Measurements from ENCODE around the gene HHIPL2. TPM values are rescaled to one million over a fixed set of nuclear protein-coding genes. Genes with fewer than 3 reads are reported as not detected.

Gene HHIPL2
- total RNA-seq, 4 donors from 2014 or later = 0.63 to 0.83 TPM; not detected in 2

DNA sequence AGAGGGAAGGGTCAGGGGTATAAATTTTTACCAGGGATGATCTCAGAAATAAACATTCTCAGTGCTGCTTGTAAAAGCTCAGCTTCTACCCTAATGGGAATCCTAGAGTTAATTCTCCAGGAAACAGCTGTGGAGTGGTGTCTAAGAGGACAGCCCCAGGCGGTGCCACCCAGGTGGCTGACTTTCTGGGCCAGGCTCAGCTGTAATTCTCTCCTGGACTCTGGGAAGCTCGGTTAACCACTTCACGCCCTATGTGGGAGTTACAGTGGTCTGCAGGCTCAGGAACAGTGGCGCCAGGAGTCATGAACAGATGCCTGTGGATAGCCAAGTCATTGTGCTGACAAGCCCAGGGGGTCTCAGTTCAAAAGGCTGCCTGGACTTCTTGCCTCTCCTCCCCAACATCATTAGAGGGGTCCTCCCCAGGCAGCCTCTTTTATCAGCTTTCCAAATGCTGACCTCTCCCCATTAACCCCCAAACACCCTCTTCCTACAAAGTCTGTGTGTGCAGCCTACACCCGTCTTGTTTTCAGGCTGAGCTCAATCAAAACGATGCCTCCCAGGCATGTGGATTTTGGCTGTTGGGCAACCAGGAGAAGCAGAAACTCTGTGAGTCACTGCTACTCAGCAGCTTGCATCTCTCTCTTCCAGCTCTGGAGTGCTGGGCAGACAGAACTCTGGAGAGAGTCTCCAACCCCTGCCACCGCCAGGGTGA lies 1.2 kb downstream of the HHIPL2 start:
- Histone ChIP-seq H3K4me3 (no peak overlapping the region), H3K27me3 (peaks cover 0 to 41% (median 0%) of the 10 kb centered on the region in 4 donors), H3K9me3 (no peaks in the 10 kb centered on the region), H3K4me1 (no peaks in the 10 kb centered on the region), H3K27ac (replicated peaks in 1 of 4) (no peak overlapping the region), H3K36me3 (no peaks in the 10 kb centered on the region)
- DNase-seq (ENCODE audit: extremely low spot score) = peak; percentile 57
- 18% methylated on average over 4 of the region's 7 CpGs for WGBS
- intact Hi-C loops (cut with DNase I) = no loop called here
- TF ChIP-seq, protein P1, sequence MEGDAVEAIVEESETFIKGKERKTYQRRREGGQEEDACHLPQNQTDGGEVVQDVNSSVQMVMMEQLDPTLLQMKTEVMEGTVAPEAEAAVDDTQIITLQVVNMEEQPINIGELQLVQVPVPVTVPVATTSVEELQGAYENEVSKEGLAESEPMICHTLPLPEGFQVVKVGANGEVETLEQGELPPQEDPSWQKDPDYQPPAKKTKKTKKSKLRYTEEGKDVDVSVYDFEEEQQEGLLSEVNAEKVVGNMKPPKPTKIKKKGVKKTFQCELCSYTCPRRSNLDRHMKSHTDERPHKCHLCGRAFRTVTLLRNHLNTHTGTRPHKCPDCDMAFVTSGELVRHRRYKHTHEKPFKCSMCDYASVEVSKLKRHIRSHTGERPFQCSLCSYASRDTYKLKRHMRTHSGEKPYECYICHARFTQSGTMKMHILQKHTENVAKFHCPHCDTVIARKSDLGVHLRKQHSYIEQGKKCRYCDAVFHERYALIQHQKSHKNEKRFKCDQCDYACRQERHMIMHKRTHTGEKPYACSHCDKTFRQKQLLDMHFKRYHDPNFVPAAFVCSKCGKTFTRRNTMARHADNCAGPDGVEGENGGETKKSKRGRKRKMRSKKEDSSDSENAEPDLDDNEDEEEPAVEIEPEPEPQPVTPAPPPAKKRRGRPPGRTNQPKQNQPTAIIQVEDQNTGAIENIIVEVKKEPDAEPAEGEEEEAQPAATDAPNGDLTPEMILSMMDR (IDR thresholded peaks at IDR 0.05) = no peak
- no peak for TF ChIP-seq POLR2A (IDR thresholded peaks at IDR 0.05; ENCODE audit: low read depth)
- no peak for TF ChIP-seq POLR2AphosphoS5 (IDR thresholded peaks at IDR 0.05)
- no peak for TF ChIP-seq EP300 (IDR thresholded peaks at IDR 0.05)

DNA sequence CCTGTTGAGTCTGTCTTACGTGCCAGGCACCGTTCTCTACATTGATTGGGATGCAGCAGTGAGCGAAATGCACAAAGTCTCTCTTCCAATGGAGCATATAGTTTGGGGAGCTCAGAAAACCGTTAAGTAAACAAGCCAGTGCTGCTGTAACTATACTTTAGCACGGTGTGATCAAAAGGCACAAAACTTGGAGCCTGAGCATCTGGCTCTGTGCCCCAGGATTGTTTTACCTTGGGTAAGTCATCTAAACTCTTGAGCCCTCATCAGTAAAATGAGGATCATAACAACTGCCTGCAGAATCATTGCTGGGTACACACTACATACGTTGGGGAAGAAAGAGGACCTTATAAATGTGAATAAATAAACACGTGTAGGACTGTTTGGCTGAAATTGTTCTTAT lies 1.8 kb downstream of the HHIPL2 start:
- Histone ChIP-seq H3K9me3 (no peaks in the 10 kb centered on the region), H3K27ac (replicated peaks in 1 of 4) (no peak overlapping the region), H3K36me3 (no peaks in the 10 kb centered on the region), H3K27me3 (peaks cover 0 to 41% (median 0%) of the 10 kb centered on the region in 4 donors), H3K4me1 (no peaks in the 10 kb centered on the region), H3K4me3 (no peak overlapping the region)
- WGBS = 46% methylated on average over 7 of the region's 7 CpGs
- TF ChIP-seq POLR2AphosphoS5 (IDR thresholded peaks at IDR 0.05) = no peak
- TF ChIP-seq, protein P1 (IDR thresholded peaks at IDR 0.05) = no peak
- no peak for TF ChIP-seq POLR2A (IDR thresholded peaks at IDR 0.05; ENCODE audit: low read depth)
- no peak for TF ChIP-seq EP300 (IDR thresholded peaks at IDR 0.05)
- intact Hi-C loops (cut with DNase I) = no loop called here
- DNase-seq (ENCODE audit: extremely low spot score) = no peak

DNA sequence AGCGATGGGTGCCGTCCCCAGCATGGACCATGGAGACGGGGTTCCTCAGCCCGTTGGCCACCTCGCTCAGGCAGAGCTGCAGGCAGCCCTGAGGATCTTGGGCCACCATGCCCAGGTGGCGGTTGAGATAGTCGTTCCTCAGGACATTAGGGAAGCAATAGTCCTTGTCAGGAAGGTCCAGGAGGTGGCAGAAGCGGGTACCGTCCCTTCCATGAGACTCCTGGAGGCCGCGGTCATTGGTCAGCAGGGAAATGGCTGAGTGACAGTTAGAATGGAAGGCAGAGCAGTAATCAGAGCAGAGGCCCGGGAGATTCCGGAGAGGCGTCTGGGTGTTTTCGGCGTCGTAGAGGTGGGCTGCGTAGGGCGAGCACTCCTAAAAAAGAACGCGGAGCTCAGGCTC lies 4.1 kb downstream of the HHIPL2 start:
- Histone ChIP-seq H3K4me3 (no peak overlapping the region), H3K9me3 (no peaks in the 10 kb centered on the region), H3K27ac (replicated peaks in 1 of 4) (no peak overlapping the region), H3K27me3 (peaks cover 0 to 41% (median 0%) of the 10 kb centered on the region in 4 donors), H3K4me1 (no peaks in the 10 kb centered on the region), H3K36me3 (no peaks in the 10 kb centered on the region)
- no peak for DNase-seq (ENCODE audit: extremely low spot score)
- TF ChIP-seq EP300 (IDR thresholded peaks at IDR 0.05) = no peak
- TF ChIP-seq, protein P1 (IDR thresholded peaks at IDR 0.05) = no peak
- no peak for TF ChIP-seq POLR2A (IDR thresholded peaks at IDR 0.05; ENCODE audit: low read depth)
- TF ChIP-seq POLR2AphosphoS5 (IDR thresholded peaks at IDR 0.05) = no peak
- WGBS = 94% methylated on average over 20 of the region's 21 CpGs
- intact Hi-C loops (cut with DNase I) = no loop called here

DNA sequence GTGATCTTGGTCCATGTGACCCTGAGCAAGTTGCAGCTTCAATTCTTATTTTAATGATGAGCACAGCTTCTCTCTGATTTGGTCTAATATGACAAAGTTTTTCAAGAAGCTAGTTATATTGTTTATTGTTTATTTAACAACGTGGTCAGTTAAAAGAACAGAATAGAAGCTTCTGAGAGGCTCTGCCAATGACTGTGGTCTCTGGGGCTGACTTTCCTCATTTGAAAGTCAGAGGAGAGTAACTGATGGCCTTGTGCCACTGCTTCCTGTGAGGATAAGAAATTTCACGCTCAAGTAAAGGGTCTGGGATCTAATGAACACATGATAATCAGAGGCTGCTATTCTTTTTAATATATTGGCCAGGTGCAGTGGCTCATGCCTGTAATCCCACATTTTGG lies 7.3 kb downstream of the HHIPL2 start:
- H3K4me1 ChIP-seq = no peaks in the 10 kb centered on the region
- WGBS = 55% methylated on average over 2 of the region's 2 CpGs
- no peak overlapping the region for H3K27ac ChIP-seq (replicated peaks in 1 of 4)
- DNase-seq (ENCODE audit: extremely low spot score) = peak; percentile 70
- peaks cover 0 to 24% (median 0%) of the 10 kb centered on the region in 4 donors for H3K27me3 ChIP-seq
- intact Hi-C loops (cut with DNase I) = no loop called here
- H3K9me3 ChIP-seq = no peaks in the 10 kb centered on the region
- TF ChIP-seq, protein P1 (IDR thresholded peaks at IDR 0.05) = no peak
- TF ChIP-seq EP300 (IDR thresholded peaks at IDR 0.05) = no peak
- TF ChIP-seq POLR2A (IDR thresholded peaks at IDR 0.05; ENCODE audit: low read depth) = no peak
- TF ChIP-seq POLR2AphosphoS5 (IDR thresholded peaks at IDR 0.05) = no peak
- H3K4me3 ChIP-seq = no peak overlapping the region
- no peaks in the 10 kb centered on the region for H3K36me3 ChIP-seq

All from esophagus muscularis mucosa (tissue), 4 donors.